GM12801 (cell line): Measurements from ENCODE around the gene PEX11B.

ENCODE experiments used
- CTCF ChIP-seq: IDR thresholded peaks from one replicate; pipeline ENCODE4 v1.5.1; 2011; ENCODE audit warnings: control low read depth; ENCODE audit not compliant: insufficient read length; ENCODE audit errors: extremely low read depth

Gene PEX11B

GRCh38 chr1:145871994-145872924, 46.3 kb downstream of the PEX11B start:
- no peak for TF ChIP-seq CTCF

- no peak for TF ChIP-seq CTCF
Observed at GRCh38 chr1:145868232-145868631, 50.3 kb downstream of the PEX11B start.

- no peak for TF ChIP-seq CTCF
Observed at GRCh38 chr1:145863282-145864018, 55.1 kb downstream of the PEX11B start.
